Measurements from ENCODE around the gene RRBP1.

GRCh38 chr20:17657079-17657825 lies 24.8 kb downstream of the RRBP1 start:
- TF ChIP-seq POLR2A (IDR thresholded peaks at IDR 0.05) (no peak), CTCF (IDR thresholded peaks at IDR 0.05) (no peak)

Data from lower leg skin (tissue), 3 donors.